Stomach (tissue), 19 donors: Measurements from ENCODE around the gene CAPS. TPM values are rescaled to one million over a fixed set of nuclear protein-coding genes. Genes with fewer than 3 reads are reported as not detected.

Experiments used
- DNase-seq, 2 donors: peaks; one replicate each; pipeline versions ENCODE4 v3.0.0 to v3.0.0-alpha.2; 2013 to 2019
- H3K27ac ChIP-seq, 5 donors: fragments of 200-600 bp in 4 of 5; sonication (generic) in 4 of 5; one replicate each; pipeline ENCODE4 v1.5.1; 2013 to 2019; ENCODE audit warnings: mild to moderate bottlenecking in 1 of 5, moderate library complexity in 1 of 5
- H3K27me3 ChIP-seq, 3 donors: fragments of 200-600 bp; sonication (generic); one replicate each; pipeline ENCODE4 v1.5.1; 2017 to 2019; ENCODE audit warnings: mixed run types in 1 of 3
- H3K36me3 ChIP-seq, 4 donors: fragments of 200-600 bp; sonication (generic); 1 replicate in 3 of 4; 2 replicates in 1 of 4; pipeline ENCODE4 v1.5.1; 2016 to 2019
- H3K4me1 ChIP-seq, 4 donors: fragments of 200-600 bp; sonication (generic); one replicate each; pipeline ENCODE4 v1.5.1; 2016 to 2019
- H3K4me3 ChIP-seq, 4 donors: fragments of 200-600 bp; sonication (generic) in 3 of 4; one replicate each; pipeline ENCODE4 v1.5.1; 2016 to 2019; ENCODE audit warnings: mild to moderate bottlenecking in 1 of 4
- H3K9me3 ChIP-seq, 4 donors: fragments of 200-600 bp; sonication (generic); one replicate each; pipeline ENCODE4 v1.5.1; 2016 to 2019
- EP300 ChIP-seq: sonication (generic); formaldehyde crosslinking; IDR thresholded peaks from one replicate; pipeline ENCODE4 v1.6.1; 2017; ENCODE audit warnings: antibody characterized with exemption
- POLR2A ChIP-seq, 4 donors: fragments of 450-650 bp; IDR thresholded peaks; one replicate each; pipeline ENCODE4 v1.6.1; 2016; ENCODE audit warnings: antibody characterized with exemption in 4 of 4, control low read depth in 2 of 4, mild to moderate bottlenecking in 1 of 4, moderate library complexity in 1 of 4
- POLR2AphosphoS5 ChIP-seq, 3 donors: sonication (generic); formaldehyde crosslinking; IDR thresholded peaks; one replicate each; pipeline ENCODE4 v1.6.1; 2016; ENCODE audit warnings: antibody characterized with exemption in 3 of 3
- WGBS, 5 donors: extraction: QIAGEN DNeasy Blood & Tissue Kit in 3 of 5; methylation state at CpG; one replicate each; pipeline versions ENCODE4 v1.1.5 to v1.1.7; 2013 to 2018; 5-methylcytosine and 5-hydroxymethylcytosine counted together
- intact Hi-C: fragments of 100-400 bp; cut with DNase I; formaldehyde crosslinking; loops from one replicate; pipeline ENCODE4 v1.15.1; 2023; ENCODE audit warnings: low total_unique reads
- long read RNA-seq, 10 donors: transcript quantifications; one replicate each; lab custom pipeline, GENCODE V29; 2026
- polyA plus RNA-seq, 3 donors: library from polyadenylated mRNA; stranded (reverse); fragments of 200-250 nt; gene quantifications; one replicate each; pipeline ENCODE4 v1.2.3, GENCODE V29; 2013
- total RNA-seq, 5 donors: library from RNA; depleted of rRNA; stranded (reverse); fragments of >200 nt; gene quantifications; one replicate each; pipeline versions ENCODE4 v1.1.0 to v1.2.3, GENCODE V29; 2014 to 2016
- TF ChIP-seq, protein P1 (sequence below), 7 experiments: fragments of 450-650 bp in 4 of 7; fragments of 200-600 bp in 3 of 7; sonication (generic) in 3 of 7; IDR thresholded peaks; one replicate each; pipeline ENCODE4 v1.5.1; 2016 to 2019; ENCODE audit warnings: antibody characterized with exemption in 7 of 7, control low read depth in 2 of 7, mild to moderate bottlenecking in 1 of 7
- donor health status: healthy with polysubstance abuse.
- donor health status: Bipolar disorder and iron deficiency.
- donor health status: healthy.

CAPS gene
- total RNA-seq (100 to 1,000 TPM in 1 of 5 donors, 10 to 100 TPM in 4; 27.2 to 143 (median 54.8) TPM), polyA plus RNA-seq (10 to 100 TPM; 34.5 to 50.4 (median 44.0) TPM)
- long read RNA-seq, donor 1, transcript CAPS-203 (5 exons, 3,750 nt), result major isoform, 12 of 13 reads
- long read RNA-seq, donor 1, partial matches to known transcripts, result 0 of 13 reads
- long read RNA-seq, donor 1, other reads (novel, unspliced or antisense), result 0 of 13 reads
- long read RNA-seq, donor 2, transcript CAPS-203 (5 exons, 3,750 nt), result major isoform, 17 of 17 reads
- long read RNA-seq, donor 2, partial matches to known transcripts, result 0 of 17 reads
- long read RNA-seq, donor 2, other reads (novel, unspliced or antisense), result 0 of 17 reads
- long read RNA-seq, donor 3, transcript CAPS-203 (5 exons, 3,750 nt), result major isoform, 25 of 26 reads
- long read RNA-seq, donor 3, partial matches to known transcripts, result 0 of 26 reads
- long read RNA-seq, donor 3, other reads (novel, unspliced or antisense), result 0 of 26 reads
- long read RNA-seq, donor 4, partial matches to known transcripts, result 0 of 4 reads
- long read RNA-seq, donor 4, other reads (novel, unspliced or antisense), result 0 of 4 reads
- long read RNA-seq, donor 5, transcript CAPS-203 (5 exons, 3,750 nt), result major isoform, 23 of 24 reads
- long read RNA-seq, donor 5, partial matches to known transcripts, result 0 of 24 reads
- long read RNA-seq, donor 5, other reads (novel, unspliced or antisense), result 0 of 24 reads
- long read RNA-seq, donor 6, transcript CAPS-203 (5 exons, 3,750 nt), result major isoform, 96 of 125 reads
- long read RNA-seq, donor 6, partial matches to known transcripts, result 25 of 125 reads
- long read RNA-seq, donor 6, other reads (novel, unspliced or antisense), result 0 of 125 reads
- long read RNA-seq, donor 7, transcript CAPS-203 (5 exons, 3,750 nt), result major isoform, 14 of 31 reads
- long read RNA-seq, donor 7, partial matches to known transcripts, result 17 of 31 reads
- long read RNA-seq, donor 7, other reads (novel, unspliced or antisense), result 0 of 31 reads
- long read RNA-seq, donor 8, transcript CAPS-203 (5 exons, 3,750 nt), result major isoform, 36 of 44 reads
- long read RNA-seq, donor 8, partial matches to known transcripts, result 6 of 44 reads
- long read RNA-seq, donor 8, other reads (novel, unspliced or antisense), result 0 of 44 reads
- long read RNA-seq, donor 9, transcript CAPS-203 (5 exons, 3,750 nt), result major isoform, 20 of 21 reads
- long read RNA-seq, donor 9, partial matches to known transcripts, result 0 of 21 reads
- long read RNA-seq, donor 9, other reads (novel, unspliced or antisense), result 0 of 21 reads
- long read RNA-seq, donor 10, transcript CAPS-203 (5 exons, 3,750 nt), result major isoform, 10 of 10 reads
- long read RNA-seq, donor 10, partial matches to known transcripts, result 0 of 10 reads
- long read RNA-seq, donor 10, other reads (novel, unspliced or antisense), result 0 of 10 reads

DNA sequence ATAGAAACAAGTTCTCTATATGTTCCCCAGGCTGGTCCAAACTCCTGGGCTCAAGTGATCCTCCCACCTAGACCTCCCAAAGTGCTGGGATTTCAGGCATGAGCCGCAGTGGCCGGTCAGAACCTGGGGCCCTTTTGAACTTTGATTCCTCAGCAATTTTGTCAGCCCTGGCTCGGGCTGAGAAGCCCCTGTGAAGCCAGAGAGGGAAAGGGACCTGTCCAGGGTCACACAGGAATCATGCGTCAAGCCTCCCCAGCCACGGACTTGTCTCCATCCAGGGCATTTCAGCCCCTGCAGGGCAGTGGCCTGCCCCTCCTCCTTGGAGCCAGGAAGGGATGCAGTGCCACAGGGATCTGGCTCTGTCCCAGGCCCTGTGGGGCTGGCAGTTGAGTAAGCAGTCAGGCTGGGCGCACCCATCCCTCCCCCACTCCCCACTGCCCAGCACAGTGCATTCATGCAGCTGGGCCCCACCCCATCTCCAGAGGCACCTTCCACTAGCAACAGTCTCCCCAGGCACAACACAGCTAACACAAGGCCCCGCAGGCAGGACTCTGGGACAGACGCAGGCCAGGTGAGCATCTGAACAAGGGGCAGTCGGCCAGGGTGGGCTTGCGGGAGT is at the start of gene CAPS:
Gene CAPS (plus strand): TSS at position 516 of the 619 bp plus-strand sequence. CDS start 153 bp downstream, outside the sequence.
- Histone ChIP-seq H3K4me3 (peak within 1 kb of the TSS; percentile 16 to 37 (median 30)), H3K4me1 (peaks cover 21 to 48% (median 35%) of the 10 kb centered on the region in 4 donors), H3K36me3 (peaks cover 37 to 68% (median 61%) of the 10 kb centered on the region in 4 donors), H3K9me3 (no peaks in the 10 kb centered on the region), H3K27me3 (no peaks in the 10 kb centered on the region), H3K27ac (peak within 1 kb of the TSS; percentile 66 to 84 (median 81))
- TF ChIP-seq POLR2A (IDR thresholded peaks at IDR 0.05), result peak in 1 of 4 donors; percentile 22
- peak in 2 of 3 donors; percentile 54 to 67 for TF ChIP-seq POLR2AphosphoS5 (IDR thresholded peaks at IDR 0.05)
- no peak for TF ChIP-seq EP300
- TF ChIP-seq, protein P1, sequence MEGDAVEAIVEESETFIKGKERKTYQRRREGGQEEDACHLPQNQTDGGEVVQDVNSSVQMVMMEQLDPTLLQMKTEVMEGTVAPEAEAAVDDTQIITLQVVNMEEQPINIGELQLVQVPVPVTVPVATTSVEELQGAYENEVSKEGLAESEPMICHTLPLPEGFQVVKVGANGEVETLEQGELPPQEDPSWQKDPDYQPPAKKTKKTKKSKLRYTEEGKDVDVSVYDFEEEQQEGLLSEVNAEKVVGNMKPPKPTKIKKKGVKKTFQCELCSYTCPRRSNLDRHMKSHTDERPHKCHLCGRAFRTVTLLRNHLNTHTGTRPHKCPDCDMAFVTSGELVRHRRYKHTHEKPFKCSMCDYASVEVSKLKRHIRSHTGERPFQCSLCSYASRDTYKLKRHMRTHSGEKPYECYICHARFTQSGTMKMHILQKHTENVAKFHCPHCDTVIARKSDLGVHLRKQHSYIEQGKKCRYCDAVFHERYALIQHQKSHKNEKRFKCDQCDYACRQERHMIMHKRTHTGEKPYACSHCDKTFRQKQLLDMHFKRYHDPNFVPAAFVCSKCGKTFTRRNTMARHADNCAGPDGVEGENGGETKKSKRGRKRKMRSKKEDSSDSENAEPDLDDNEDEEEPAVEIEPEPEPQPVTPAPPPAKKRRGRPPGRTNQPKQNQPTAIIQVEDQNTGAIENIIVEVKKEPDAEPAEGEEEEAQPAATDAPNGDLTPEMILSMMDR (IDR thresholded peaks at IDR 0.05), result no peak
- 40 to 52% (median 43%) methylated on average over 3 to 10 of the region's 10 CpGs for WGBS, 5 donors
- intact Hi-C loops, result no loop called here
- DNase-seq, result peak; percentile 91 to 93

DNA sequence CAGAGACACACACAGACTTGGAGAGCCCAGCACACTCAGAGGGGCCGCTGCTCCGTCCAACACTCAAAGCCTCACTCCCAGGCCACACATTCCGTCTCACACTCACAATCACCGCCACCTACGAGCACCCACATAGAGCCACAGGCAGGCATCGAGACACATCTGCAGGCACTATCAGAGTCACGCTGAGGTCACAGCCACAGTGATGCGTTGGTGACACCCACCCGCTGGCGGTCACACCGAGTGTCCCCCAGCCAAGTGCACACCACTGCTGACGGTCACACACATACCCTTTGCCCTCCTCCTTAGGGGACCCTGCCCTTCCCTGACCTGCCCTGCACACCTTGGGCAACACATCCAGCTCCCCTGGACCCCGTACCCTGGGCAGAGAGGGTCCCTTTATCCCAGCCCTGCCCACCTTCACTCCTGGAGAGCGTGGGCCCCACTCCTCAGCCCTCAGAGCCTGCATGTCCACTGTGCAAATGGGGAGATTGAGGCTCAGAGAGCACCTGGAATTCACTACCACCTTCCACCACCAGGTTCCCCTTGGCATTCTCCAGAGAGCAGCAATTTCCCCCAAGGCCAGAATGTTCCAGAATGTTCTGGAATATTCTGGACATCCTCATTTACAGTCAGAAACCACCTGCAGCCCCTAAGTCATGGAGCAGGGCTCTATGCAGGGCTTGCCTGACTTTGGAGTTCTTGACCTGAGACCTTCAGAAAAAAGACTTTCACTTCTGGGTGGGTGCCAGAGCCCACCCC is 49.1 kb upstream of the CAPS start:
- intact Hi-C loops, result loop anchor here (10.0 kb wide), 1 partner anchor 460 kb away; no protein-coding TSS in a partner anchor
- H3K4me1 ChIP-seq, result no peaks in the 10 kb centered on the region
- no peak overlapping the region for H3K4me3 ChIP-seq
- peaks cover 0 to 11% (median 0%) of the 10 kb centered on the region in 3 donors for H3K27me3 ChIP-seq
- 69 to 87% (median 79%) methylated on average over 14 of the region's 14 CpGs for WGBS, 5 donors
- no peak overlapping the region for H3K27ac ChIP-seq
- TF ChIP-seq POLR2AphosphoS5 (IDR thresholded peaks at IDR 0.05) (no peak), EP300 (no peak)
- TF ChIP-seq, protein P1 (IDR thresholded peaks at IDR 0.05), result peak in 2 of 7 experiments; percentile 7 to 13
- no peaks in the 10 kb centered on the region for H3K36me3 ChIP-seq
- H3K9me3 ChIP-seq, result no peaks in the 10 kb centered on the region
- DNase-seq, result no peak

DNA sequence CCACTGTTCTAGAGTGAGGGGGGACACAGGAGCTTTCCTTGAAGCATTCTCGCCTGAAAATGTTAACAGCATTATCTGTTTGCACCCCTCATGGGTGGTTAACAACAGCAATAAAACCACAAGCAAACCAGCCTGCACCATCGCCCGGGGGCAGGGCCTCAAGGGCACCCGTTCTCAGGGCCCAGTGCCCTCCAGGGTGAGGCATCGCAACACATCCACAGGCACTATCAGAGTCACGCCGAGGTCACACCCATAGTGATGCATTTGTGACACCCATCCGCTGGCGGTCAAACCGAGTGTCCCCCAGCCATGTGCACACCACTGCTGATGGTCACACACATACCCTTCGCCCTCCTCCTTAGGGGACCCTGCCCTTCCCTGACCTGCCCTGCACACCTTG is 48.3 kb upstream of the CAPS start:
- 79 to 83% (median 79%) methylated on average over 9 to 11 of the region's 11 CpGs for WGBS, 5 donors
- Histone ChIP-seq H3K9me3 (no peaks in the 10 kb centered on the region), H3K36me3 (no peaks in the 10 kb centered on the region), H3K4me3 (no peak overlapping the region), H3K4me1 (no peaks in the 10 kb centered on the region), H3K27ac (no peak overlapping the region), H3K27me3 (peaks cover 0 to 11% (median 0%) of the 10 kb centered on the region in 3 donors)
- TF ChIP-seq, protein P1 (IDR thresholded peaks at IDR 0.05), result no peak
- no peak for TF ChIP-seq EP300
- no peak for TF ChIP-seq POLR2A (IDR thresholded peaks at IDR 0.05)
- no peak for TF ChIP-seq POLR2AphosphoS5 (IDR thresholded peaks at IDR 0.05)
- DNase-seq, result no peak
- intact Hi-C loops, result loop anchor here (10.0 kb wide), 1 partner anchor 459 kb away; no protein-coding TSS in a partner anchor
